Liver (tissue), 9 donors: ENCODE results near the gene DBH. TPM values are rescaled to one million over a fixed set of nuclear protein-coding genes. Genes with fewer than 3 reads are reported as not detected.

Source experiments
- DNase-seq: peaks from one replicate; pipeline ENCODE4 v3.0.0-alpha.2; 2017; ENCODE audit warnings: low spot score
- H3K27ac ChIP-seq, 2 donors: one replicate each; pipeline ENCODE4 v1.7.0; 2013; ENCODE audit warnings: inconsistent platforms in 2 of 2, low read length in 2 of 2, control low read depth in 1 of 2, low read depth in 1 of 2, mild to moderate bottlenecking in 1 of 2
- H3K27me3 ChIP-seq, 4 donors: one replicate each; pipeline versions ENCODE4 v1.6.1 to v1.7.0; 2013; ENCODE audit warnings: low read length in 3 of 4, inconsistent platforms in 1 of 4, mild to moderate bottlenecking in 1 of 4, moderate library complexity in 1 of 4; ENCODE audit not compliant: control insufficient read depth in 4 of 4, insufficient read depth in 4 of 4
- H3K36me3 ChIP-seq, 4 donors: one replicate each; pipeline versions ENCODE4 v1.6.1 to v1.7.0; 2013; ENCODE audit warnings: low read length in 3 of 4, mild to moderate bottlenecking in 3 of 4, low read depth in 1 of 4, moderate library complexity in 1 of 4; ENCODE audit not compliant: control insufficient read depth in 4 of 4, insufficient read depth in 3 of 4
- H3K4me1 ChIP-seq, 4 donors: one replicate each; pipeline versions ENCODE4 v1.6.1 to v1.7.0; 2013; ENCODE audit warnings: low read length in 3 of 4, mild to moderate bottlenecking in 3 of 4, moderate library complexity in 1 of 4; ENCODE audit not compliant: control insufficient read depth in 4 of 4, insufficient read depth in 4 of 4
- H3K4me3 ChIP-seq, 3 donors: one replicate each; pipeline versions ENCODE4 v1.6.1 to v1.7.0; 2013; ENCODE audit warnings: low read length in 3 of 3, control low read depth in 1 of 3, low read depth in 1 of 3, mild to moderate bottlenecking in 1 of 3
- H3K9ac ChIP-seq, 2 donors: one replicate each; pipeline ENCODE4 v1.7.0; 2013; ENCODE audit warnings: low read length in 2 of 2, mild to moderate bottlenecking in 2 of 2, moderate library complexity in 2 of 2, control low read depth in 1 of 2, low read depth in 1 of 2
- H3K9me3 ChIP-seq, 4 donors: one replicate each; pipeline versions ENCODE4 v1.6.1 to v1.7.0; 2013; ENCODE audit warnings: low read length in 3 of 4; ENCODE audit not compliant: control insufficient read depth in 4 of 4
- EGR1 ChIP-seq, 2 donors: IDR thresholded peaks; 2 replicates each; pipeline ENCODE4 v1.6.1; 2016 to 2018; ENCODE audit warnings: antibody characterized with exemption in 2 of 2, low read depth in 2 of 2
- FOXA1 ChIP-seq: IDR thresholded peaks from 2 replicates; pipeline ENCODE4 v1.6.1; 2016; ENCODE audit warnings: antibody characterized with exemption
- FOXA2 ChIP-seq: IDR thresholded peaks from 2 replicates; pipeline ENCODE4 v1.6.1; 2016; ENCODE audit warnings: antibody characterized with exemption
- GABPA ChIP-seq, 2 donors: IDR thresholded peaks in 1 of 2; conservative IDR thresholded peaks in 1 of 2; 2 replicates each; pipeline ENCODE4 v1.6.1; 2016; ENCODE audit warnings: antibody characterized with exemption in 2 of 2, mild to moderate bottlenecking in 1 of 2, moderate library complexity in 1 of 2
- HNF4A ChIP-seq, 2 donors: conservative IDR thresholded peaks; 2 replicates each; pipeline ENCODE4 v1.6.1; 2016; ENCODE audit warnings: antibody characterized with exemption in 2 of 2, mild to moderate bottlenecking in 2 of 2
- HNF4G ChIP-seq: IDR thresholded peaks from 2 replicates; pipeline ENCODE4 v1.6.1; 2016; ENCODE audit warnings: antibody characterized with exemption
- NR2F2 ChIP-seq: IDR thresholded peaks from 2 replicates; pipeline ENCODE4 v1.6.1; 2016; ENCODE audit warnings: antibody characterized with exemption
- RAD21 ChIP-seq, 2 donors: IDR thresholded peaks; 2 replicates each; pipeline ENCODE4 v1.6.1; 2016; ENCODE audit warnings: antibody characterized with exemption in 2 of 2, mild to moderate bottlenecking in 2 of 2
- RXRA ChIP-seq, 2 donors: IDR thresholded peaks; 2 replicates each; pipeline ENCODE4 v1.6.1; 2017 to 2018; ENCODE audit warnings: antibody characterized with exemption in 2 of 2, mild to moderate bottlenecking in 1 of 2
- SP1 ChIP-seq: IDR thresholded peaks from 2 replicates; pipeline ENCODE4 v1.6.1; 2018; ENCODE audit warnings: antibody characterized with exemption, mild to moderate bottlenecking
- TAF1 ChIP-seq: conservative IDR thresholded peaks from 2 replicates; pipeline ENCODE4 v1.6.1; 2016; ENCODE audit warnings: antibody characterized with exemption, mild to moderate bottlenecking
- YY1 ChIP-seq: IDR thresholded peaks from 2 replicates; pipeline ENCODE4 v1.6.1; 2016; ENCODE audit warnings: antibody characterized with exemption, mild to moderate bottlenecking
- WGBS: extraction: QIAGEN DNeasy Blood & Tissue Kit; methylation state at CpG from one replicate; pipeline ENCODE4 v1.1.7; 2013; 5-methylcytosine and 5-hydroxymethylcytosine counted together
- polyA plus RNA-seq, 2 donors: library from polyadenylated mRNA; stranded (reverse) in 1 of 2; unstranded in 1 of 2; fragments of 200-250 nt in 1 of 2; fragments of >200 nt in 1 of 2; fragmentation: Nextera tagmentation in 1 of 2; extraction: Ambion mirVana in 1 of 2; gene quantifications; one replicate each; pipeline versions ENCODE4 v1.2.1 to v1.2.3, GENCODE V29; 2013 to 2015
- total RNA-seq, 2 donors: library from RNA; depleted of rRNA; stranded (reverse); fragments of >200 nt; gene quantifications; one replicate each; pipeline ENCODE4 v1.2.3, GENCODE V29; 2014
- TF ChIP-seq, protein P1 (sequence below): IDR thresholded peaks from 2 replicates; pipeline ENCODE4 v1.6.1; 2016; ENCODE audit warnings: antibody characterized with exemption
- TF ChIP-seq, protein P2 (sequence below): IDR thresholded peaks from 2 replicates; pipeline ENCODE4 v1.6.1; 2016; ENCODE audit warnings: antibody characterized with exemption, mild to moderate bottlenecking
- TF ChIP-seq, protein P3 (sequence below): IDR thresholded peaks from 2 replicates; pipeline ENCODE4 v1.6.1; 2016; ENCODE audit warnings: antibody characterized with exemption
- TF ChIP-seq, protein P4 (sequence below): IDR thresholded peaks from 2 replicates; pipeline ENCODE4 v1.6.1; 2016; ENCODE audit warnings: antibody characterized with exemption
- TF ChIP-seq, protein P5 (sequence below): fragments of 150-350 bp; IDR thresholded peaks from 2 replicates; pipeline ENCODE4 v1.5.1; 2017; ENCODE audit warnings: improper control_type of control experiment, low read depth, low read length; ENCODE audit not compliant: missing input control
- donor health status: healthy.
- donor health status: healthy.
- donor health status: healthy.
- donor health status: healthy.
- donor health status: healthy.

DBH gene
- total and polyA plus RNA-seq, 4 donors = 0.37 to 21.2 (median 2.5) TPM

DNA sequence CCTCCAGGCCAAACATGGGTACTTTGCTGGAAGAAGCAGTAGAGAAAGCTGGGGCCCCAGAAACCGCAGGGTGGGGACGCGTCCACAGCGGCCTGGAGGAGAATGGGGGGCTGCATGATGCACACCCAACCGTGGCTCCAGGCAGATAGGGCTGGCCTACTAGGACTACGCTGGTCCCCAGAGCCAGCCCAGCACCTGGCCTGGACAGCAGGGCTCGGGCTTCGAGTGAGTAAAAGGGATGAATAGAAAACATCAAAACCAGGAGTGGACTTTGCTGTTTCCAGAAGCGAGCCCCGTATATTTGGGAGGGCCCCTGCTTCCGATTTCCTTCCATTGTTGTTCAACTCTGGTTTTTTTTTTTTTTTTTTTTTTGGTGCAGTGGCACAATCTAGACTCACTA is 30.7 kb downstream of the DBH start:
- DNase-seq = no peak
- Histone ChIP-seq H3K4me3 (no peak overlapping the region), H3K27me3 (no peaks in the 10 kb centered on the region), H3K9me3 (no peaks in the 10 kb centered on the region), H3K9ac (no peak overlapping the region), H3K36me3 (peaks cover 6 to 45% (median 11%) of the 10 kb centered on the region in 4 donors), H3K27ac (no peak overlapping the region), H3K4me1 (peaks cover 0 to 7% (median 3%) of the 10 kb centered on the region in 4 donors)
- WGBS = 83% methylated on average over 11 of the region's 11 CpGs
- no peak for TF ChIP-seq RAD21 (IDR thresholded peaks at IDR 0.05)

DNA sequence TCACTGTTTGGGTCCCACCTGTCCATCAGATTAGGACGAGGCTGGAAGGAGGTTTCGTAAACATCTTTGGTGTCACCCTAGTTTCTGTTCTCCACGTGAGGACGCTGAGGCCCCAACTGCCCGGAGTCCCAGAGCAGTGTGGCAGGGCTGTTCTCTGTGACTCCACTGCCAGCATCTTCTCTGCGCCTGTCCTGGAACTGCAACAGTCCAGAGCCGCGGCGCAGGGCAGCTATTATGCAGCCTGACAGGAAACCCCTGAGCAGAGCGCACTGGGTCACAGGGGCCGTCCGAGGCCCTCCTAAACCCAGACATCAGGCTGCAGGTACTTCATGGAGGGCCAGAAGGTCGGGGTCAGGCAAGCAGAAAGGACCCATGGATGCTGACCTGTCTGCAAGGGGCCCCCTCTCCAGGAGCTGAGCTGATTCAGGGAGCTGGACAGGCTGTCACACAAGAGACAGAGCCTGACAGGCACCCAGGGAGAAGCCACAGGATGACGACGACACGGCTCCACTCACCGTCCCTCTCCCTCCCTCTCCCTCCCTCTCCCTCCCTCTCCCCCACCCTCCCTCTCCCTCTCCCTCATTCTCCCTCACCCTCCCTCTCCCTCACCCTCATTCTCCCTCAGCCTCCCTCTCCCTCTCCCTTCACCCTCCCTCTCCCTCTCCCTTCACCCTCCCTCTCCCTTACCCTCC is 31.7 kb downstream of the DBH start:
- WGBS = 75% methylated on average over 17 of the region's 17 CpGs
- H3K27me3 ChIP-seq = no peaks in the 10 kb centered on the region

DNA sequence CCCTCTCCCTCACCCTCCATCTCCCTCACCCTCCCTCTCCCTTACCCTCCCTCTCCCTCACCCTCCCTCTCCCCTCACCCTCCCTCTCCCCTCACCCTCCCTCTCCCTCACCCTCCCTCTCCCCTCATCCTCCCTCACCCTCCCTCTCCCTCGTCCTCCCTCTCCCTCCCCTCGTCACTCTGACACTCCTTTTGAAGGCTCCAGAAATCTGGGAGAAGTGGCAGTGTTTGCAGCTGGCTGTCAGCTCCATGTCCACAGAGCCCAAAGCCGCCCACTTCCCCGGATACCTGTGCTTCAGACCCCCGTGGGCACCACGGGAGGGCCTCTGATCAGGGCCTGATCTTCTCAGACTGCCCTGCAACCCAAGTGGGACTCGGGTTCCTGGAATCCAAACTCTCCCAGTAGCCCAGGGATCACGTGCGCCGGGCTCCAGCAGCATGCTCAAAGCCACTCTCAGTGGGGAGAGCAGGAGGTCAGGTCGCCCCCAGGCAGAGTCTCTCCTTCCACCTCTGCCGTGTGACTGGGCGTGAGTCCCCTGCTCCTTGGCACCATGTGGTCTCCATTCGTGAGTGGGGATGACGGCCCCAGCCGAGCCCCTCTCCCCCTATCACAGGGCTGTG is 33.1 kb downstream of the DBH start:
- Histone ChIP-seq H3K9ac (no peak overlapping the region), H3K36me3 (peaks cover 8 to 48% (median 17%) of the 10 kb centered on the region in 4 donors), H3K27me3 (no peaks in the 10 kb centered on the region), H3K4me3 (no peak overlapping the region), H3K9me3 (no peaks in the 10 kb centered on the region), H3K4me1 (peaks cover 0 to 4% (median 0%) of the 10 kb centered on the region in 4 donors), H3K27ac (no peak overlapping the region)
- WGBS = 90% methylated on average over 15 of the region's 16 CpGs
- no peak for DNase-seq
- TF ChIP-seq RXRA (IDR thresholded peaks at IDR 0.05) (no peak), NR2F2 (no peak), FOXA1 (no peak), GABPA (IDR thresholded peaks at IDR 0.05 in 1 of 2, conservative IDR thresholded peaks at IDR 0.05 in 1 of 2) (no peak), EGR1 (IDR thresholded peaks at IDR 0.05; ENCODE audit: low read depth in 2 of 2) (no peak), FOXA2 (no peak), YY1 (no peak)
- TF ChIP-seq, protein P1, sequence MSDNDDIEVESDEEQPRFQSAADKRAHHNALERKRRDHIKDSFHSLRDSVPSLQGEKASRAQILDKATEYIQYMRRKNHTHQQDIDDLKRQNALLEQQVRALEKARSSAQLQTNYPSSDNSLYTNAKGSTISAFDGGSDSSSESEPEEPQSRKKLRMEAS = no peak
- TF ChIP-seq, protein P2, sequence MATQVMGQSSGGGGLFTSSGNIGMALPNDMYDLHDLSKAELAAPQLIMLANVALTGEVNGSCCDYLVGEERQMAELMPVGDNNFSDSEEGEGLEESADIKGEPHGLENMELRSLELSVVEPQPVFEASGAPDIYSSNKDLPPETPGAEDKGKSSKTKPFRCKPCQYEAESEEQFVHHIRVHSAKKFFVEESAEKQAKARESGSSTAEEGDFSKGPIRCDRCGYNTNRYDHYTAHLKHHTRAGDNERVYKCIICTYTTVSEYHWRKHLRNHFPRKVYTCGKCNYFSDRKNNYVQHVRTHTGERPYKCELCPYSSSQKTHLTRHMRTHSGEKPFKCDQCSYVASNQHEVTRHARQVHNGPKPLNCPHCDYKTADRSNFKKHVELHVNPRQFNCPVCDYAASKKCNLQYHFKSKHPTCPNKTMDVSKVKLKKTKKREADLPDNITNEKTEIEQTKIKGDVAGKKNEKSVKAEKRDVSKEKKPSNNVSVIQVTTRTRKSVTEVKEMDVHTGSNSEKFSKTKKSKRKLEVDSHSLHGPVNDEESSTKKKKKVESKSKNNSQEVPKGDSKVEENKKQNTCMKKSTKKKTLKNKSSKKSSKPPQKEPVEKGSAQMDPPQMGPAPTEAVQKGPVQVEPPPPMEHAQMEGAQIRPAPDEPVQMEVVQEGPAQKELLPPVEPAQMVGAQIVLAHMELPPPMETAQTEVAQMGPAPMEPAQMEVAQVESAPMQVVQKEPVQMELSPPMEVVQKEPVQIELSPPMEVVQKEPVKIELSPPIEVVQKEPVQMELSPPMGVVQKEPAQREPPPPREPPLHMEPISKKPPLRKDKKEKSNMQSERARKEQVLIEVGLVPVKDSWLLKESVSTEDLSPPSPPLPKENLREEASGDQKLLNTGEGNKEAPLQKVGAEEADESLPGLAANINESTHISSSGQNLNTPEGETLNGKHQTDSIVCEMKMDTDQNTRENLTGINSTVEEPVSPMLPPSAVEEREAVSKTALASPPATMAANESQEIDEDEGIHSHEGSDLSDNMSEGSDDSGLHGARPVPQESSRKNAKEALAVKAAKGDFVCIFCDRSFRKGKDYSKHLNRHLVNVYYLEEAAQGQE = no peak
- TF ChIP-seq, protein P3, sequence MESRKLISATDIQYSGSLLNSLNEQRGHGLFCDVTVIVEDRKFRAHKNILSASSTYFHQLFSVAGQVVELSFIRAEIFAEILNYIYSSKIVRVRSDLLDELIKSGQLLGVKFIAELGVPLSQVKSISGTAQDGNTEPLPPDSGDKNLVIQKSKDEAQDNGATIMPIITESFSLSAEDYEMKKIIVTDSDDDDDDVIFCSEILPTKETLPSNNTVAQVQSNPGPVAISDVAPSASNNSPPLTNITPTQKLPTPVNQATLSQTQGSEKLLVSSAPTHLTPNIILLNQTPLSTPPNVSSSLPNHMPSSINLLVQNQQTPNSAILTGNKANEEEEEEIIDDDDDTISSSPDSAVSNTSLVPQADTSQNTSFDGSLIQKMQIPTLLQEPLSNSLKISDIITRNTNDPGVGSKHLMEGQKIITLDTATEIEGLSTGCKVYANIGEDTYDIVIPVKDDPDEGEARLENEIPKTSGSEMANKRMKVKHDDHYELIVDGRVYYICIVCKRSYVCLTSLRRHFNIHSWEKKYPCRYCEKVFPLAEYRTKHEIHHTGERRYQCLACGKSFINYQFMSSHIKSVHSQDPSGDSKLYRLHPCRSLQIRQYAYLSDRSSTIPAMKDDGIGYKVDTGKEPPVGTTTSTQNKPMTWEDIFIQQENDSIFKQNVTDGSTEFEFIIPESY = no peak

More for the DNA sequence above, 31.7 kb downstream of the DBH start:
- DNase-seq = no peak
- Histone ChIP-seq H3K9me3 (no peaks in the 10 kb centered on the region), H3K36me3 (peaks cover 5 to 48% (median 16%) of the 10 kb centered on the region in 4 donors), H3K4me1 (peaks cover 0 to 5% (median under 1%) of the 10 kb centered on the region in 4 donors), H3K27ac (no peak overlapping the region), H3K9ac (no peak overlapping the region), H3K4me3 (no peak overlapping the region)
- TF ChIP-seq YY1 = no peak
- no peak for TF ChIP-seq RAD21 (IDR thresholded peaks at IDR 0.05)
- TF ChIP-seq, protein P4, sequence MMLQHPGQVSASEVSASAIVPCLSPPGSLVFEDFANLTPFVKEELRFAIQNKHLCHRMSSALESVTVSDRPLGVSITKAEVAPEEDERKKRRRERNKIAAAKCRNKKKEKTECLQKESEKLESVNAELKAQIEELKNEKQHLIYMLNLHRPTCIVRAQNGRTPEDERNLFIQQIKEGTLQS = no peak
- TF ChIP-seq FOXA2 = no peak
- no peak for TF ChIP-seq SP1
- TF ChIP-seq RXRA (IDR thresholded peaks at IDR 0.05) = no peak
- no peak for TF ChIP-seq HNF4G
- no peak for TF ChIP-seq FOXA1
- no peak for TF ChIP-seq EGR1 (IDR thresholded peaks at IDR 0.05; ENCODE audit: low read depth in 2 of 2)
- no peak for TF ChIP-seq HNF4A (conservative IDR thresholded peaks at IDR 0.05)
- TF ChIP-seq NR2F2 = no peak
- TF ChIP-seq GABPA (IDR thresholded peaks at IDR 0.05 in 1 of 2, conservative IDR thresholded peaks at IDR 0.05 in 1 of 2) = no peak
- TF ChIP-seq TAF1 = no peak
- TF ChIP-seq, protein P5, sequence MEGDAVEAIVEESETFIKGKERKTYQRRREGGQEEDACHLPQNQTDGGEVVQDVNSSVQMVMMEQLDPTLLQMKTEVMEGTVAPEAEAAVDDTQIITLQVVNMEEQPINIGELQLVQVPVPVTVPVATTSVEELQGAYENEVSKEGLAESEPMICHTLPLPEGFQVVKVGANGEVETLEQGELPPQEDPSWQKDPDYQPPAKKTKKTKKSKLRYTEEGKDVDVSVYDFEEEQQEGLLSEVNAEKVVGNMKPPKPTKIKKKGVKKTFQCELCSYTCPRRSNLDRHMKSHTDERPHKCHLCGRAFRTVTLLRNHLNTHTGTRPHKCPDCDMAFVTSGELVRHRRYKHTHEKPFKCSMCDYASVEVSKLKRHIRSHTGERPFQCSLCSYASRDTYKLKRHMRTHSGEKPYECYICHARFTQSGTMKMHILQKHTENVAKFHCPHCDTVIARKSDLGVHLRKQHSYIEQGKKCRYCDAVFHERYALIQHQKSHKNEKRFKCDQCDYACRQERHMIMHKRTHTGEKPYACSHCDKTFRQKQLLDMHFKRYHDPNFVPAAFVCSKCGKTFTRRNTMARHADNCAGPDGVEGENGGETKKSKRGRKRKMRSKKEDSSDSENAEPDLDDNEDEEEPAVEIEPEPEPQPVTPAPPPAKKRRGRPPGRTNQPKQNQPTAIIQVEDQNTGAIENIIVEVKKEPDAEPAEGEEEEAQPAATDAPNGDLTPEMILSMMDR = no peak
